IPS DF 4.7 (cell line): ENCODE results near the gene GPX1.
A peak's percentile ranks its signal among the peaks of the same experiment; 100 is the strongest.
"Not testable (repeated sequence)": the region's sequence is repeated elsewhere in the genome, so short reads cannot be mapped to it uniquely, and the experiment has no call there.

Experiments
- DNase-seq: peaks from one replicate; pipeline ENCODE4 v3.0.0-alpha.2; 2013; ENCODE audit warnings: low spot score; ENCODE audit errors: extremely low read depth

The GPX1 gene

DNA sequence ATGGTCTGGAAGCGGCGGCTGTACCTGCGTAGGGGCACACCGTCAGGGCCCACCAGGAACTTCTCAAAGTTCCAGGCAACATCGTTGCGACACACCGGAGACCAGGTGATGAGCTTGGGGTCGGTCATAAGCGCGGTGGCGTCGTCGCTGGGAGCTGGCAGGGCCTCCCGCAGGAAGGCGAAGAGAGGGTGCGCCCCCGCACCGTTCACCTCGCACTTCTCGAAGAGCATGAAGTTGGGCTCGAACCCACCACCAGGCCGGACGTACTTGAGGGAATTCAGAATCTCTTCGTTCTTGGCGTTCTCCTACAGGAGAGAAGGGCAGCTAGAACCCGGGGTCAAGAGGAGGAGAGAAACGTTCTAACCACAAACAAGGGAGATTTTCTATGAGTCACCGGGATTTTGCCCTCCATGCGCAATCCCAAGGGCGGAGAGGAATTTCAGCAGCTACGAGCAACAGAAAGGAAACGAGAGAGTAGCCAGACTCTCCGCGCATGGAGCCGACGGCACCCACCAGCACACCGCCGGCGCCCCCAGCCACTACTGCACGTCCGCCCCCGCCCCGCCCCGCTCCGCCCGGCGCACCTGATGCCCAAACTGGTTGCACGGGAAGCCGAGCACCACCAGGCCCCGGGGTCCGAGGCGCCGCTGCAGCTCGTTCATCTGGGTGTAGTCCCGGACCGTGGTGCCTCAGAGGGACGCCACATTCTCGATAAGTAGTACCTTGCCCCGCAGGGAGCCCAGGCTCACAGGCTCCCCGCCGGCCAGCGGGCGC lies 523 bp downstream of the GPX1 start:
- not testable (repeated sequence) for DNase-seq

DNA sequence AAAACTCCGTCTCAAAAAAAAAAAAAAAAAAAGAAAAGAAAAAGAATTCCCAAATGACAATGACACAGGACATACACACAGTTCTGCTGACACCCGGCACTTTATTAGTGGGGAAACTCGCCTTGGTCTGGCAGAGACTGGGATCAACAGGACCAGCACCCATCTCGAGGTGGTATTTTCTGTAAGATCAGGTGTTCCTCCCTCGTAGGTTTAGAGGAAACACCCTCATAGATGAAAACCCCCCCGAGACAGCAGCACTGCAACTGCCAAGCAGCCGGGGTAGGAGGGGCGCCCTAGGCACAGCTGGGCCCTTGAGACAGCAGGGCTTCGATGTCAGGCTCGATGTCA lies 1.1 kb downstream of the GPX1 start:
- DNase-seq, result not testable (repeated sequence)

DNA sequence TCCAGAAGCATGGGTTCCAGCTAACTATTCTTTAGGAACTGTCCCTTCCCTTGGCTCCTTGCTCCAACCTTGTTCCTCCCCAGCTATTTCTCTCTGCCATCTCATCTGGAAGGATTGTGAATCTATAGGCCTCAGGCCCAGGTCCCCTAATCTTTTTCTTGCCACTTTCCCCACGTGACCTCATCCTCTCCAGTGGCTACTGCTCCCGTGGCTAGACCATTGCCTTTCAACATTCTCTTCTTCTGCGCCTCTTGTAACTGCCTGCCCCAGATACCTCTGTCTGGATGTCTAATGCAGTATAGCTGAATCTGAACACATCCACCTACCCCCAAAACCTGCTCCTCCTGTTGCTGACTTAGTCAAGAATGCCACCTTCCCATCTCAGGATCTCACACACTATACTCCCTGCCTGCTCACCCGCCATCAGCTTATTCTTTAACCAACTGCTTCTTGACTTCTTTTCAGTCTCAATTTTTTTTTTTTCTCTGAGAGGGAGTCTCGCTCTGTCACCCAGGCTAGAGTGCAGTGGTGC lies 5.2 kb downstream of the GPX1 start:
- no peak for DNase-seq

DNA sequence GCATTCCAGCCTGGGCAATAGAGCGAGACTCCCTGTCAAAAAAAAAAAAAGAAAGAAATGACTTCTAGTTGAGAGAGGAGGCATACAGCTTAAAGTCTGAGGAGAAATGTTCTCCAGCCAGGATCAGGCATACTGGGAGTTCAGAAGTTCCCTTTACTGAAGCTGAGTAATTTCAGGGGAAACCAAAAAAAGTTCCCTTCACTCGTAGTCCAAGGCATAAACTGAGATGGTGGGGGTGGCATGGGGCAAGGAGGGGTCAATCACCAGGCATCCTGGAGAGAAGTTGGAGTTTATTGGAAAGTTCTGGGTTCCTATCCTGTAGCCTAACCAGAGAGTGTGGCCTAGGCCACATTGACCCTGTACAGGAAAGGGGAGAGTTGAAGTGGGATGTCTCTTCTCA lies 5.9 kb downstream of the GPX1 start:
- no peak for DNase-seq

- no peak for DNase-seq
Measured at GRCh38 chr3:49351521-49352011, 6.6 kb downstream of the GPX1 start.

- DNase-seq, result no peak
Measured at GRCh38 chr3:49349348-49350114, 8.6 kb downstream of the GPX1 start.

- DNase-seq, result not testable (repeated sequence)
Measured at GRCh38 chr3:49348361-49348760, 9.8 kb downstream of the GPX1 start.

GRCh38 chr3:49346797-49347251 lies 11.3 kb downstream of the GPX1 start:
- DNase-seq, result no peak

DNA sequence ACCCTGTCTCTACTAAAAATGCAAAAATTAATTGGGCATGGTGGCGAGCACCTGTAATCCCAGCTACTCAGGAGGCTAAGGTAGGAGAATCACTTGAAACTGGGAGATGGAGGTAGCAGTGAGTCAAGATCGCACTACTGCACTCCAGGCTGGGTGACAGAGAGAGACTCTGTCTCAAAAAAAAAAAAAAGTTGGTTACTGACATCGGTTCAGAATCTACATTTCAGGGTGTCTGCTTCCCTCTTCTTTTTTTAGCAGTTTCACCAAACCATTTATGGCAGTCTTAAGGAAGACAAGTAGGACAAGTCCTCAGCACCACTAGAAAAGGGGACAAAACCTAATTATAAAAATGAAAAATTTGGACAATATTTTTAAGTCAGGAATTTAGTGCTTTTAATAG lies 15.0 kb downstream of the GPX1 start:
- DNase-seq, result no peak

DNA sequence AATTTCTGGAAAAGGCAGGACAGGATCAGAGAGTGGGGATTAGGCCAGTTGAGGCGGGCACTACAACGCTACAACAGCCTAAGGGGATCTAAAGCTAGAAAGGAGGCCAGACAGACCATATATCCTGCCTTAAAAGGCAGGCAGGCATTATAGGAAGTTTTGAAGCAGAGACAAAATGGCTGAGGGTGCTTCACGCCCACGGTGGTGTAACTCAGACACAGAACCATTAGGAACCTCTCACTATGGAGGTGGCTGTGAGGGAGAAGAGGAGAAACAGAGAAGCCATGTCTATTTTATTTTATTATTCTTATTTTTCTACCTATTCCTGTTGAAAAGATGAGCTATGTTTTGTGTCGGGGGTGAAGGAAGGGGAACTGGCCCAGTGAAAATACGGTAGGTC lies 16.2 kb downstream of the GPX1 start:
- no peak for DNase-seq

- peak; percentile 30 for DNase-seq
Measured at GRCh38 chr3:49339941-49340800, 18.0 kb downstream of the GPX1 start, which contains the start of gene USP4. USP4 (minus strand) TSS chr3:49340053; CDS start chr3:49340024, 29 bp downstream.

GRCh38 chr3:49339581-49339940 lies 18.6 kb downstream of the GPX1 start:
- DNase-seq, result no peak

- DNase-seq, result no peak
Measured at GRCh38 chr3:49333916-49334633, 24.1 kb downstream of the GPX1 start.

GRCh38 chr3:49333091-49333490 lies 25.1 kb downstream of the GPX1 start:
- DNase-seq, result no peak

DNA sequence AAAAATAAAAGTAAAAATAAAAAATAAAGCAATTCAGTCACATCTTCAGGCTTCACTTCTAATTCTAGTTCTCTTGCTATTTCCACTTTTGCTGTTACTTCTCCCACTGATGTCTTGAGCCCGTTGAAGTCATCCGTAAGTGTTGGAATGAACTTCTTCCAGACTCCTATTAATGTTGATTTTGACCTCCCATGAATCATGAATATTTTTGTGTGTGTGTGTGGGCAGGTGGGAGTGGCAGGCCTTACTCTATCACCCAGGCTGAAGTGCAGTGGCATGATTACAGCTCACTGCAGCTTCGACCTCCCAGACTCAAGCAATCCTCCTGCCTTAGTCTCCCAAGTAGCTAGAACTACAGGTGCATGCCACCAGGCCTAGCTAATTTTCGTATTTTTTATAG lies 29.0 kb downstream of the GPX1 start:
- no peak for DNase-seq

DNA sequence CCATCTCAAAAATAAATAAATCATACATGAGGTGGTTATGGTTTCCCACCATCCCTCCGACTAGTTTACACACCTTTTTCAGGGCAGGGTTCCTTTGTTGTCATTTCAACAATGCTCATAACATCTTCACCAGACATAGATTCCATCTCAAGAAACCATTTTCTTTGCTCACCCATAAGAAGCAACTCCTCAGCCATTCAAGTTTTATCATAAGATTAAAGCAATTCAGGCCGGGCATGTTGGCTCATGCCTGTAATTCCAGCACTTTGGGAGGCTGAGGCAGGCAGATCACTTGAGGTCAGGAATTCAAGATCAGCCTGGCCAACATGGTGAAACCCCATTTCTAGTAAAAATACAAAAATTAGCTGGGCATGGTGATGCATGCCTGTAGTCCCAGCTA lies 29.8 kb downstream of the GPX1 start:
- not testable (repeated sequence) for DNase-seq

- no peak for DNase-seq
Measured at GRCh38 chr3:49327485-49327884, 30.7 kb downstream of the GPX1 start.

- no peak for DNase-seq
Measured at GRCh38 chr3:49324768-49325167, 33.4 kb downstream of the GPX1 start.

- no peak for DNase-seq
Measured at GRCh38 chr3:49316696-49317457, 41.3 kb downstream of the GPX1 start.
